HG02884 (cell line): Measurements from ENCODE around the gene MPP1.
A peak's percentile ranks its signal among the peaks of the same experiment; 100 is the strongest.

Experiments used
- ATAC-seq: cut with Tn5 transposase; IDR thresholded peaks from one replicate; pipeline ENCODE4 v1.9.1; 2021; ENCODE audit warnings: mild to moderate bottlenecking, moderate library complexity; ENCODE audit not compliant: unreplicated experiment

Gene MPP1

GRCh38 chrX:154776753-154777152 lies 28.5 kb downstream of the MPP1 start:
- no peak for ATAC-seq

GRCh38 chrX:154775419-154776349 lies 29.6 kb downstream of the MPP1 start:
- no peak for ATAC-seq

GRCh38 chrX:154774622-154775021 lies 30.7 kb downstream of the MPP1 start:
- ATAC-seq, result no peak

- peak; percentile 85 for ATAC-seq
These were observed 42.6 kb downstream of the MPP1 start, which contains the start of gene DKC1 for GRCh38 chrX:154762537-154763296. Gene DKC1, plus strand, starts transcription at chrX:154762864. Its CDS starts 102 bp downstream, at chrX:154762966.

- ATAC-seq, result no peak
These were observed 43.2 kb downstream of the MPP1 start for GRCh38 chrX:154761977-154762536.

- no peak for ATAC-seq
These were observed 46.6 kb downstream of the MPP1 start for GRCh38 chrX:154758696-154759095.

GRCh38 chrX:154751669-154752271 lies 53.5 kb downstream of the MPP1 start:
- ATAC-seq, result no peak

- no peak for ATAC-seq
These were observed 54.0 kb downstream of the MPP1 start for GRCh38 chrX:154751203-154751668.

- peak; percentile 57 for ATAC-seq
These were observed 54.7 kb downstream of the MPP1 start, which contains the start of gene GAB3 for GRCh38 chrX:154750301-154751202. Gene GAB3, minus strand, starts transcription at chrX:154751077. Its CDS starts 52 bp downstream, at chrX:154751025.

GRCh38 chrX:154749856-154750255 lies 55.4 kb downstream of the MPP1 start:
- ATAC-seq, result no peak

- peak; percentile 47 for ATAC-seq
These were observed 56.5 kb downstream of the MPP1 start for GRCh38 chrX:154748712-154749339.

GRCh38 chrX:154742613-154743012 lies 62.7 kb downstream of the MPP1 start:
- ATAC-seq, result no peak

- no peak for ATAC-seq
These were observed 65.3 kb downstream of the MPP1 start for GRCh38 chrX:154739952-154740465.

- ATAC-seq, result no peak
These were observed 67.1 kb downstream of the MPP1 start for GRCh38 chrX:154738011-154738738.

GRCh38 chrX:154737136-154737535 lies 68.1 kb downstream of the MPP1 start:
- no peak for ATAC-seq

- ATAC-seq, result no peak
These were observed 69.4 kb downstream of the MPP1 start for GRCh38 chrX:154735695-154736393.

- no peak for ATAC-seq
These were observed 71.1 kb downstream of the MPP1 start for GRCh38 chrX:154734061-154734781.
